GM18867 (cell line): ENCODE results near the gene LPAR3.

Experiments used
- ATAC-seq: cut with Tn5 transposase; IDR thresholded peaks from one replicate; pipeline ENCODE4 v1.9.1; 2021; ENCODE audit warnings: mild to moderate bottlenecking, moderate library complexity; ENCODE audit not compliant: unreplicated experiment

The LPAR3 gene

GRCh38 chr1:84859866-84860265, 33.1 kb downstream of the LPAR3 start:
- ATAC-seq = no peak

- ATAC-seq = no peak
Measured at GRCh38 chr1:84857906-84858305, 35.1 kb downstream of the LPAR3 start.

- ATAC-seq = no peak
Measured at GRCh38 chr1:84856726-84857270, 36.2 kb downstream of the LPAR3 start.

- no peak for ATAC-seq
Measured at GRCh38 chr1:84855691-84856630, 37.0 kb downstream of the LPAR3 start.

- ATAC-seq = no peak
Measured at GRCh38 chr1:84855168-84855567, 37.8 kb downstream of the LPAR3 start.

GRCh38 chr1:84853741-84854721, 39.0 kb downstream of the LPAR3 start:
- ATAC-seq = peak; percentile 97

GRCh38 chr1:84851839-84852238, 41.2 kb downstream of the LPAR3 start:
- no peak for ATAC-seq

GRCh38 chr1:84849357-84849975, 43.5 kb downstream of the LPAR3 start:
- ATAC-seq = no peak

GRCh38 chr1:84847253-84848250, 45.5 kb downstream of the LPAR3 start:
- ATAC-seq = peak; percentile 72

GRCh38 chr1:84846387-84846786, 46.6 kb downstream of the LPAR3 start:
- no peak for ATAC-seq

- no peak for ATAC-seq
Measured at GRCh38 chr1:84845357-84845756, 47.6 kb downstream of the LPAR3 start.

- no peak for ATAC-seq
Measured at GRCh38 chr1:84844094-84844493, 48.9 kb downstream of the LPAR3 start.

GRCh38 chr1:84842748-84843231, 50.2 kb downstream of the LPAR3 start:
- no peak for ATAC-seq

- no peak for ATAC-seq
Measured at GRCh38 chr1:84841971-84842370, 51.0 kb downstream of the LPAR3 start.

GRCh38 chr1:84840346-84840745, 52.7 kb downstream of the LPAR3 start:
- no peak for ATAC-seq

GRCh38 chr1:84839544-84839943, 53.5 kb downstream of the LPAR3 start:
- no peak for ATAC-seq

GRCh38 chr1:84836145-84836544, 56.9 kb downstream of the LPAR3 start:
- ATAC-seq = no peak

- no peak for ATAC-seq
Measured at GRCh38 chr1:84835169-84835568, 57.8 kb downstream of the LPAR3 start.

GRCh38 chr1:84834419-84835064, 58.5 kb downstream of the LPAR3 start:
- ATAC-seq = no peak
